Esophagus squamous epithelium (tissue), 4 donors: ENCODE data around the gene TMEM14A.

Source experiments
- CTCF ChIP-seq, 6 experiments: fragments of 450-650 bp in 4 of 6; fragments of 200-600 bp in 2 of 6; sonication (generic) in 2 of 6; IDR thresholded peaks; one replicate each; pipeline ENCODE4 v1.5.1; 2016 to 2019; ENCODE audit warnings: antibody characterized with exemption in 6 of 6, mild to moderate bottlenecking in 4 of 6, moderate library complexity in 4 of 6
- POLR2A ChIP-seq, 4 donors: fragments of 450-650 bp; IDR thresholded peaks; one replicate each; pipeline ENCODE4 v1.6.1; 2017; ENCODE audit warnings: antibody characterized with exemption in 4 of 4, mild to moderate bottlenecking in 4 of 4, moderate library complexity in 3 of 4

GRCh38 chr6:52644253-52644652 is 26.7 kb upstream of the TMEM14A start:
- TF ChIP-seq CTCF (IDR thresholded peaks at IDR 0.05) (no peak), POLR2A (IDR thresholded peaks at IDR 0.05) (no peak)
